ENCODE data around the gene RFX1. TPM values are rescaled to one million over a fixed set of nuclear protein-coding genes. Genes with fewer than 3 reads are reported as not detected.

Gene RFX1
- total RNA-seq, 4 donors from 2014 or later, result 2.9 to 8.9 (median 4.5) TPM

GRCh38 chr19:13959141-13959961, 46.8 kb downstream of the RFX1 start:
- DNase-seq (ENCODE audit: extremely low spot score), result no peak

GRCh38 chr19:13958043-13958442, 48.1 kb downstream of the RFX1 start:
- no peak overlapping the region for H3K27ac ChIP-seq (replicated peaks in 1 of 4)
- H3K9me3 ChIP-seq, result no peaks in the 10 kb centered on the region
- DNase-seq (ENCODE audit: extremely low spot score), result no peak
- H3K27me3 ChIP-seq, result no peaks in the 10 kb centered on the region
- intact Hi-C loops (cut with DNase I), result no loop called here
- WGBS, result 85% methylated on average over 10 of the region's 12 CpGs
- H3K4me1 ChIP-seq, result peaks cover 9 to 27% (median 26%) of the 10 kb centered on the region in 4 donors
- peaks cover 19 to 89% (median 85%) of the 10 kb centered on the region in 4 donors for H3K36me3 ChIP-seq
- TF ChIP-seq POLR2A (IDR thresholded peaks at IDR 0.05; ENCODE audit: low read depth) (no peak), CTCF (IDR thresholded peaks at IDR 0.05) (no peak), POLR2AphosphoS5 (IDR thresholded peaks at IDR 0.05) (no peak), EP300 (IDR thresholded peaks at IDR 0.05) (no peak)
- no peak overlapping the region for H3K4me3 ChIP-seq

More at GRCh38 chr19:13959141-13959961, 46.8 kb downstream of the RFX1 start:
- 94% methylated on average over 8 of the region's 41 CpGs for WGBS
- Histone ChIP-seq H3K36me3 (peaks cover 19 to 97% (median 93%) of the 10 kb centered on the region in 4 donors), H3K27me3 (no peaks in the 10 kb centered on the region), H3K9me3 (no peaks in the 10 kb centered on the region), H3K4me1 (peaks cover 0 to 21% (median 19%) of the 10 kb centered on the region in 4 donors), H3K4me3 (no peak overlapping the region), H3K27ac (replicated peaks in 1 of 4) (no peak overlapping the region)
- intact Hi-C loops (cut with DNase I), result no loop called here
- TF ChIP-seq CTCF (IDR thresholded peaks at IDR 0.05), result no peak

GRCh38 chr19:13957051-13957450, 49.1 kb downstream of the RFX1 start:
- no peak for TF ChIP-seq EP300 (IDR thresholded peaks at IDR 0.05)
- no peak for TF ChIP-seq POLR2A (IDR thresholded peaks at IDR 0.05; ENCODE audit: low read depth)
- no peak for TF ChIP-seq POLR2AphosphoS5 (IDR thresholded peaks at IDR 0.05)
- Histone ChIP-seq H3K9me3 (no peaks in the 10 kb centered on the region), H3K36me3 (peaks cover 19 to 79% (median 77%) of the 10 kb centered on the region in 4 donors), H3K27me3 (no peaks in the 10 kb centered on the region), H3K27ac (replicated peaks in 1 of 4) (no peak overlapping the region), H3K4me3 (no peak overlapping the region), H3K4me1 (peaks cover 11 to 21% (median 21%) of the 10 kb centered on the region in 4 donors)
- WGBS, result 84% methylated on average over 8 of the region's 8 CpGs
- intact Hi-C loops (cut with DNase I), result no loop called here
- no peak for DNase-seq (ENCODE audit: extremely low spot score)

- peaks cover 19 to 72% (median 70%) of the 10 kb centered on the region in 4 donors for H3K36me3 ChIP-seq
- H3K4me1 ChIP-seq, result peaks cover 11 to 24% (median 23%) of the 10 kb centered on the region in 4 donors
- no peak for DNase-seq (ENCODE audit: extremely low spot score)
- no peaks in the 10 kb centered on the region for H3K9me3 ChIP-seq
- TF ChIP-seq CTCF (IDR thresholded peaks at IDR 0.05), result no peak
- TF ChIP-seq POLR2AphosphoS5 (IDR thresholded peaks at IDR 0.05), result no peak
- TF ChIP-seq POLR2A (IDR thresholded peaks at IDR 0.05; ENCODE audit: low read depth), result no peak
- TF ChIP-seq EP300 (IDR thresholded peaks at IDR 0.05), result no peak
- intact Hi-C loops (cut with DNase I), result no loop called here
- no peaks in the 10 kb centered on the region for H3K27me3 ChIP-seq
- no peak overlapping the region for H3K4me3 ChIP-seq
- no peak overlapping the region for H3K27ac ChIP-seq (replicated peaks in 1 of 4)
- WGBS, result 93% methylated on average over 10 of the region's 16 CpGs
These were observed 49.8 kb downstream of the RFX1 start for GRCh38 chr19:13956365-13956744.

- TF ChIP-seq POLR2AphosphoS5 (IDR thresholded peaks at IDR 0.05), result no peak
- TF ChIP-seq CTCF (IDR thresholded peaks at IDR 0.05), result no peak
- no peak for TF ChIP-seq POLR2A (IDR thresholded peaks at IDR 0.05; ENCODE audit: low read depth)
- no peak for TF ChIP-seq EP300 (IDR thresholded peaks at IDR 0.05)
- H3K4me1 ChIP-seq, result peaks cover 11 to 24% (median 23%) of the 10 kb centered on the region in 4 donors
- no peaks in the 10 kb centered on the region for H3K9me3 ChIP-seq
- intact Hi-C loops (cut with DNase I), result no loop called here
- H3K27ac ChIP-seq (replicated peaks in 1 of 4), result no peak overlapping the region
- H3K36me3 ChIP-seq, result peaks cover 19 to 66% (median 65%) of the 10 kb centered on the region in 4 donors
- WGBS, result 97% methylated on average over 28 of the region's 42 CpGs
- H3K27me3 ChIP-seq, result no peaks in the 10 kb centered on the region
- no peak overlapping the region for H3K4me3 ChIP-seq
- DNase-seq (ENCODE audit: extremely low spot score), result no peak
These were observed 50.3 kb downstream of the RFX1 start for GRCh38 chr19:13955662-13956364.

All from esophagus muscularis mucosa (tissue), 4 donors.